ENCODE data around the gene ZBTB7B. TPM values are rescaled to one million over a fixed set of nuclear protein-coding genes. Genes with fewer than 3 reads are reported as not detected.
"Not testable (repeated sequence)": the region's sequence is repeated elsewhere in the genome, so short reads cannot be mapped to it uniquely, and the experiment has no call there.

Gene ZBTB7B
- total and polyA plus RNA-seq, 9 of the 15 experiments (the other 6 are each of a cell fraction or from before 2014, with no cell fraction given) = 0.04 to 46.5 (median 15.2) TPM

- TF ChIP-seq ATF3 (IDR thresholded peaks at IDR 0.05) = peak; percentile 59; the same call in 1 of the 2 replicates
- not testable (repeated sequence) for TF ChIP-seq ATF3 (CRISPR knock-in tag; conservative IDR thresholded peaks at IDR 0.05); TEAD4 (CRISPR knock-in tag; IDR thresholded peaks at IDR 0.05; ENCODE audit: borderline replicate concordance)
- TF ChIP-seq HLTF (IDR thresholded peaks at IDR 0.05) = 0 out of 2 replicates have a peak, but pooled peaks have one; percentile 61
- 0 out of 2 replicates have a peak, but pooled peaks have one; percentile 40 for TF ChIP-seq TEAD4 (IDR thresholded peaks at IDR 0.05; ENCODE audit: low read length)
- peak; percentile 94 for TF ChIP-seq RFX1 (IDR thresholded peaks at IDR 0.05)
- TF ChIP-seq SMARCE1 (IDR thresholded peaks at IDR 0.05) = peak; percentile 49; the same call in 1 of the 2 replicates
- peak; percentile 78 for TF ChIP-seq ZNF316 (IDR thresholded peaks at IDR 0.05)
- peak; percentile 53; the same call in 1 of the 2 replicates for TF ChIP-seq BMI1 (IDR thresholded peaks at IDR 0.05; ENCODE audit: low read length)
- TF ChIP-seq HDAC1 (IDR thresholded peaks at IDR 0.05) = 0 out of 4 replicates have a peak, but pooled peaks of 1 of the 2 experiments have one; percentile 18
- TF ChIP-seq ARNT (IDR thresholded peaks at IDR 0.05) = peak in 1 of 2 experiments; percentile 61; a peak in 1 of 4 replicates
- TF ChIP-seq ATF7 (IDR thresholded peaks at IDR 0.05) = peak; percentile 41; the same call in 1 of the 2 replicates
- peak; percentile 15 to 23; a peak in 1 of 4 replicates for TF ChIP-seq MNT (conservative IDR thresholded peaks at IDR 0.05)
- 0 out of 4 replicates have a peak, but pooled peaks of 1 of the 2 experiments have one; percentile 24 for TF ChIP-seq ZNF318 (IDR thresholded peaks at IDR 0.05; ENCODE audit: borderline replicate concordance in 1 of 2, low read depth in 1 of 2)
- peak; percentile 27 to 32; a peak in 2 of 4 replicates for TF ChIP-seq RAD21 (CRISPR knock-in tag; conservative IDR thresholded peaks at IDR 0.05 in 1 of 2, IDR thresholded peaks at IDR 0.05 in 1 of 2)
- TF ChIP-seq NCOR1 (IDR thresholded peaks at IDR 0.05) = 0 out of 2 replicates have a peak, but pooled peaks have one; percentile 11
- peak; percentile 86 for TF ChIP-seq MAFG (tag; conservative IDR thresholded peaks at IDR 0.05)
- TF ChIP-seq EP300 (IDR thresholded peaks at IDR 0.05; ENCODE audit: low read length) = peak; percentile 32; the same call in 1 of the 2 replicates
These were observed 7.2 kb upstream of the ZBTB7B start (continued) for GRCh38 chr1:154995301-154995983.

Data from K562 (cell line).